OCI-LY7 (cell line): ENCODE measurements around the gene U2SURP. TPM values are rescaled to one million over a fixed set of nuclear protein-coding genes. Genes with fewer than 3 reads are reported as not detected.
"Not testable (repeated sequence)": the region's sequence is repeated elsewhere in the genome, so short reads cannot be mapped to it uniquely, and the experiment has no call there.

Experiments used
- BruUV-seq: library from RNA; stranded (reverse); fragments of 400-500 nt; replicated peaks from 2 replicates; lab custom pipeline; 2021; lab: Mats Ljungman, UMichigan
- CTCF ChIA-PET: fragments of 300-600 bp; sonication (Branson Sonifier 250); formaldehyde crosslinking; loops from one replicate; lab custom pipeline; 2022; ENCODE audit warnings: antibody characterized with exemption; ENCODE audit not compliant: unreplicated experiment; lab: Charles Lee
- POLR2A ChIA-PET: fragments of 300-600 bp; sonication (Branson Sonifier 250); formaldehyde crosslinking; loops from one replicate; lab custom pipeline; 2022; ENCODE audit warnings: antibody characterized with exemption; lab: Charles Lee
- DNase-seq: peaks from one replicate; pipeline ENCODE4 v3.0.0-alpha.2; 2015; ENCODE audit warnings: low spot score
- H2AFZ ChIP-seq: fragments of 200-600 bp; sonication (generic), shearing (Covaris generic); 2 replicates; pipeline ENCODE4 v1.6.1; 2014; ENCODE audit warnings: mild to moderate bottlenecking, antibody characterized with exemption, low read length, moderate library complexity
- H3K27ac ChIP-seq: fragments of 200-600 bp; sonication (generic); 2 replicates; pipeline ENCODE4 v1.5.1; 2014; ENCODE audit warnings: mixed run types, low read depth, mild to moderate bottlenecking, moderate library complexity, low read length, inconsistent platforms; ENCODE audit not compliant: poor library complexity, severe bottlenecking
- H3K36me3 ChIP-seq: fragments of 200-600 bp; sonication (generic); 2 replicates; pipeline ENCODE4 v1.6.1; 2014; ENCODE audit warnings: mild to moderate bottlenecking, antibody characterized with exemption, low read length, moderate library complexity, mixed read lengths; ENCODE audit not compliant: insufficient read depth
- H3K4me1 ChIP-seq: fragments of 200-600 bp; sonication (generic); 2 replicates; pipeline ENCODE4 v1.5.1; 2014; ENCODE audit warnings: mild to moderate bottlenecking, low read length; ENCODE audit not compliant: insufficient read depth, poor library complexity, severe bottlenecking
- H3K4me2 ChIP-seq: fragments of 200-600 bp; sonication (generic); 2 replicates; pipeline ENCODE4 v1.6.1; 2014; ENCODE audit warnings: mild to moderate bottlenecking, low read length
- H3K4me3 ChIP-seq: fragments of 200-600 bp; sonication (generic); 2 replicates; pipeline ENCODE4 v1.5.1; 2014; ENCODE audit warnings: mild to moderate bottlenecking, low read depth, low read length; ENCODE audit not compliant: poor library complexity, severe bottlenecking
- H3K79me2 ChIP-seq: fragments of 200-600 bp; sonication (generic); 2 replicates; pipeline ENCODE4 v1.6.1; 2016; ENCODE audit warnings: low read depth, mild to moderate bottlenecking, low read length, moderate library complexity, mixed read lengths; ENCODE audit not compliant: insufficient read depth
- H3K9me2 ChIP-seq: fragments of 200-600 bp; sonication (generic); 2 replicates; pipeline ENCODE4 v1.6.1; 2016; ENCODE audit warnings: mild to moderate bottlenecking, low read length, mixed read lengths; ENCODE audit not compliant: insufficient read depth
- H3K9me3 ChIP-seq: fragments of 200-600 bp; sonication (generic); 2 replicates; pipeline ENCODE4 v1.6.1; 2014; ENCODE audit warnings: mild to moderate bottlenecking, mixed run types, low read length, mixed read lengths
- H4K20me1 ChIP-seq: fragments of 200-600 bp; sonication (generic); 2 replicates; pipeline ENCODE4 v1.6.1; 2014; ENCODE audit warnings: mild to moderate bottlenecking, antibody characterized with exemption, low read length, moderate library complexity, mixed read lengths; ENCODE audit not compliant: insufficient read depth
- CTCF ChIP-seq: fragments of 200-600 bp; sonication (generic); conservative IDR thresholded peaks from 2 replicates; pipeline ENCODE4 v1.5.1; 2014; ENCODE audit warnings: mild to moderate bottlenecking, antibody characterized with exemption, low read length, moderate library complexity, mixed read lengths
- EZH2phosphoT487 ChIP-seq: fragments of 200-600 bp; sonication (generic); IDR thresholded peaks from 2 replicates; pipeline ENCODE4 v1.6.1; 2018; ENCODE audit warnings: low read depth, borderline replicate concordance, mild to moderate bottlenecking, mixed run types, antibody characterized with exemption, low read length, moderate library complexity, mixed read lengths
- intact Hi-C: fragments of 100-400 bp; cut with micrococcal nuclease; formaldehyde crosslinking; loops from one replicate; pipeline ENCODE4 v1.10.0; 2022; ENCODE audit not compliant: unreplicated experiment
- total RNA-seq, 2 experiments: library from RNA; depleted of rRNA in 1 of 2; stranded (reverse); fragments of >200 nt in 1 of 2; shearing (Covaris generic) in 1 of 2; gene quantifications; 2 replicates each; pipeline ENCODE4 v1.2.3, GENCODE V29; 2014 to 2022

Gene U2SURP
- total RNA-seq, 2 experiments from 2014 or later, result 108 to 185 TPM

- Histone ChIP-seq H3K9me3 (no peaks in the 10 kb centered on the region), H4K20me1 (peaks cover 4% of the 10 kb centered on the region; the same call in 1 of the 2 replicates), H3K4me2 (no peak overlapping the region), H3K79me2 (peaks cover 31% of the 10 kb centered on the region; the same call in 1 of the 2 replicates), H3K9me2 (no peaks in the 10 kb centered on the region), H3K27ac (no peak overlapping the region), H3K4me3 (no peak overlapping the region), H3K4me1 (no peaks in the 10 kb centered on the region), H2AFZ (no peak overlapping the region), H3K36me3 (peaks cover 90% of the 10 kb centered on the region)
- no TSS peak for BruUV-seq
- no peak for DNase-seq
- ChIA-PET CTCF (interaction anchor here (1.2 kb wide), 1 partner anchor 629 kb away, joined by 3 read pairs; no protein-coding TSS in a partner anchor), POLR2A (interaction anchor here (0.6 to 2.8 kb wide), 5 partner anchors 9 to 94 kb away, joined by 3 to 16 read pairs (median 4); no protein-coding TSS in a partner anchor)
- intact Hi-C loops, result no loop called here
- no peak for TF ChIP-seq CTCF
- no peak for TF ChIP-seq EZH2phosphoT487
Measured at GRCh38 chr3:143041903-143042302, 40.5 kb downstream of the U2SURP start.

- Histone ChIP-seq H3K4me1 (no peaks in the 10 kb centered on the region), H2AFZ (no peak overlapping the region), H4K20me1 (no peaks in the 10 kb centered on the region; the same call in 1 of the 2 replicates), H3K9me2 (no peaks in the 10 kb centered on the region), H3K9me3 (no peaks in the 10 kb centered on the region), H3K27ac (no peak overlapping the region), H3K4me2 (no peak overlapping the region), H3K36me3 (peaks cover 79% of the 10 kb centered on the region), H3K79me2 (peaks cover 19% of the 10 kb centered on the region; the same call in 1 of the 2 replicates), H3K4me3 (no peak overlapping the region)
- ChIA-PET POLR2A (interaction anchor here (0.6 to 1.6 kb wide), 10 partner anchors 11 to 438 kb away, joined by 3 to 8 read pairs (median 4); no protein-coding TSS in a partner anchor), CTCF (interaction anchor here (0.7 to 0.8 kb wide), 2 partner anchors 17 to 627 kb away, joined by 3 to 5 read pairs; no protein-coding TSS in a partner anchor)
- DNase-seq, result no peak
- BruUV-seq, result no TSS peak
- intact Hi-C loops, result no loop called here
- TF ChIP-seq EZH2phosphoT487, result no peak
- no peak for TF ChIP-seq CTCF
Measured at GRCh38 chr3:143045639-143046038, 44.3 kb downstream of the U2SURP start.

- CTCF ChIA-PET, H3K27ac ChIP-seq, H3K4me1 ChIP-seq, intact Hi-C loops, H2AFZ ChIP-seq, BruUV-seq, H4K20me1 ChIP-seq, H3K4me2 ChIP-seq, H3K9me3 ChIP-seq, DNase-seq, H3K4me3 ChIP-seq, H3K9me2 ChIP-seq: not testable (repeated sequence)
- Histone ChIP-seq H3K79me2 (peaks cover 14% of the 10 kb centered on the region; the same call in 1 of the 2 replicates), H3K36me3 (peaks cover 79% of the 10 kb centered on the region)
- POLR2A ChIA-PET, result interaction anchor here (0.7 to 1.6 kb wide), 7 partner anchors 12 to 44 kb away, joined by 3 to 8 read pairs (median 4); no protein-coding TSS in a partner anchor
Measured at GRCh38 chr3:143046075-143046474, 44.7 kb downstream of the U2SURP start.
